ENCODE measurements around the gene TOP1. TPM values are rescaled to one million over a fixed set of nuclear protein-coding genes. Genes with fewer than 3 reads are reported as not detected.
"Not testable (repeated sequence)": the region's sequence is repeated elsewhere in the genome, so short reads cannot be mapped to it uniquely, and the experiment has no call there.

TOP1 gene
- 65.2 TPM for polyA plus RNA-seq (2013, experiment 1 of 2; ENCODE audit: insufficient read length)
- 61.3 TPM for polyA plus RNA-seq (2013, experiment 2 of 2; ENCODE audit: insufficient read length)

DNA sequence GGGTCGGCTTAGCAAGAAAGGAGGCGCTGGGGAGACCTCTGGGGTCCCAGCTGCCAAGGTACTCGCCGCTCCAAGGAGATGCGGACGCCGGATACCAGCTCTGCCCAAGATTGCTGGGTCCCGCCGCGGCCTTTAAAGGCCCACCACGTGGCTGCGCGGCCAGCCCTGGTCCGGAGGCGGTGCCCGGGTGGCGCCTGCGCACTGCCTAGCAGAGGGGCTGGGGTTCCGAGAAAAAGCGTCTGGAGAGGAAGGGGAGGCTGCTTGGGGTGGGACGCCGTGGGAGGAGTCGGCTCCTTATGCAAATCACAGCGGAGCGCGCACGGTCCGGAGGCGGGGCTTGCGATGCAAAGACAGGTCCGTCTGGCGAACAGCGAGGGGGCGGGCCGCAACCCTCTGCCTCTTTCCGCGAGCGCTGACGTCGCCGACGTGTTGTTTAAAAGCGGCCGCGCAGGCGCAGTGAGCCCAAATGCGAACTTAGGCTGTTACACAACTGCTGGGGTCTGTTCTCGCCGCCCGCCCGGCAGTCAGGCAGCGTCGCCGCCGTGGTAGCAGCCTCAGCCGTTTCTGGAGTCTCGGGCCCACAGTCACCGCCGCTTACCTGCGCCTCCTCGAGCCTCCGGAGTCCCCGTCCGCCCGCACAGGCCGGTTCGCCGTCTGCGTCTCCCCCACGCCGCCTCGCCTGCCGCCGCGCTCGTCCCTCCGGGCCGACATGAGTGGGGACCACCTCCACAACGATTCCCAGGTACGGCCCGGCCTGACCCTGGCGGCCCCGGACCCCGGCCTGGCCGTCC, at the start of gene TOP1:
Gene TOP1, plus strand, starts transcription at position 464 of the 791 bp plus-strand sequence. Its CDS starts 246 bp downstream, at position 710.
- peak; percentile 100 for DNase-seq

DNA sequence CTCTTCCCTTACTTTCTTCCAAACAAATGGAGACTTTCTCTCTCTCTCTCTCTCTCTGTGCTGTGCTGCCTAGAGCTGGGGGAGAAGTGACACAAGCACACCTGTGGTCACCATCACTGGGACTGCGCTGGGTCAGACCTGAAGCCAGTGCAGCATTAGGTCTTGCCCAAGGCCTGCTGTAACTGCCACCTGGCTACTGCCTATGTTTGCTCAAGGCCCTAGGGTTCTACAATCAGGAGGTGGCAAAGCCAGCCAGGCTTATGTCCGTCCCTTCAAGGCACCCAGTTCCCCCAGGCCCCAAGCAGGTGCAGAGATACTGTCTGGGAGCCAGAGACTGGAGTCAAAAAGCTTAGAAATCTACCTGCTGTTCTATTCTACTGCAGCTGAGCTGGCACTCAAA, 49.4 kb upstream of the TOP1 start:
- DNase-seq, result no peak

DNA sequence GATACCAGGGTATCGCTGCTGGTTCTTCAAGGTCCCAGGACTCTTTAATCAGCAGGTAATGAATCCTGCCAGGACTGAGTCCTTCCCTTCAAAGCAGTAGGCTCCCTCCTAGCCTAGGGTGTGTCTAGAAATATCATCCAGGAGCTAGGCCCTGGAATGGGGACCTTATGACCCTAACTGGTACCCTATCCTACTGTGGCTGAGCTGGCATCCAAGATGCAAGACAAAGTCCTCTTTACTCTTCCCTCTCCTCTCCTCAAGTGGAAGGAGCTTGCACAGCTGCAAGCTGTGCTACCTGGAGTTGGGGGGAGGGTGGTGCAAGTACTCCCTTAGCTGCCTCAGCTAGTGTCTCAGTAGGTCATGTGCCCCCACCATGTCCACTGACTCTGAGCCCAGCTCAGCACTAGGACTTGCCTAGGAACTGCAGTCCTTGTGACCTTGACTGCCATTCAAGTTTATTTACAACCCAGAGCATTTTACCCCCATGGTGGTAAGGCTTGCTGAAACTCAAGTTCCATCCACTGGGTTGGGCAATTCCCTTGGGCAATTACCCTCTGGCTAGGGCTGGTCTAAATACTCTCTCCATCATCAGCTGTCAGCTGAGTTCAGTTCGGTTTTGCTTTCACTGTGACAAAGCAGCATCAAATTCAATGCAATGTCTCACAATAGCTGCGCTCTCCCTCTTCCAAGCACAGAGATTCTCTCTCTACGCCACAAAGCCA, 48.4 kb upstream of the TOP1 start:
- no peak for DNase-seq

DNA sequence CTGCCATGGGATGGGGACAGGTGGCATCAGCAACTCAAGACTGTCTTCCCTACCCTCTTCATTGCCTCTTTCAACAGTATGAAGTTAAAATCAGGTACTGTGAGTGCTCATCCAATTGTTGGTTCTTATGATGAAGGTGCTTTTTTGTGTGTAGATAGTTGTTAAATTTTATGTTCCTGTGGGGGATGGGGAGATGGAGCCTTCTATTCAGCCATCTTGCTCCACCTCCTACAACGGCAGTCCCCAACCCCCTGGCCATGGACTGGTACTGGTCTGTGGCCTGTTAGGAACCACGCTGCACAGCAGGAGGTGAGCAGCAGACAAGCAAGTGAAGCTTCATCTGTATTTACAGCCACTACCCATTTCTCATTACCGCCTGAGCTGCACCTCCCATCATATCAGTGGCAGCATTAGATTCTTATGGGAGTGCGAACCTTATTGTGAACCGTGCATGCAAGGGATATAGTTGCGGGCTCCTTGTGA, 47.8 kb upstream of the TOP1 start:
- DNase-seq, result no peak

DNA sequence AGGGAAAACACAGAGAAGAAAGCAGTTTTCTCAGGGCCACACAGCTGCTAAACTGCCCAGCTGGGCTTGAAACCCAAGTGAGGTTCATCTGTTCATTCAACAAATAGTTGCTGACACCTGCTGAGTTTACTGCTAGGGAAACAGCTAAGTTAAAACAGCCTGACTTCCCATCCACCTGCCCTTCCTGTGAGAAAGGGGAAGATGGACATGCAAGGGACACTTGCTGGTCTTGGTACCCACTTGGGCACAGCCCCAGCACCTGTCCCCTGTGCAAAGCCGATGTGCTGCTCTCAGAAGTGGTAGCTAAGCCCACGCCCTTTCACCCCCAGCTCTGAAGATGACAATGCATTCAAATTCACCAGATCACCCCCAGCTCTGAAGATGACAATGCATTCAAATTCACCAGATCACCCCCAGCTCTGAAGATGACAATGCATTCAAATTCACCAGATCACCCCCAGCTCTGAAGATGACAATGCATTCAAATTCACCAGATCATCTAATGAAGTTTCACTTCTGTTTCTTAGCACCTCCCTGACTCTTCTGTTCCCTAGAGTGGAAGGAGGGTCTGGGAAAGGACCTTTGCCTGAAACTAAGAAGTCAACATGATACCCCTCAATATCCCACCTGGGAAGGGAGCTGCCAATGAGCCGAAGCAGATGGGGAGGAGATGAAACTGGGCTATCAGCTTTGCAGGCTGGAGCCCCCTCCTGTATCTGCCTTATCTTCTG, 46.0 kb upstream of the TOP1 start:
- no peak for DNase-seq

DNA sequence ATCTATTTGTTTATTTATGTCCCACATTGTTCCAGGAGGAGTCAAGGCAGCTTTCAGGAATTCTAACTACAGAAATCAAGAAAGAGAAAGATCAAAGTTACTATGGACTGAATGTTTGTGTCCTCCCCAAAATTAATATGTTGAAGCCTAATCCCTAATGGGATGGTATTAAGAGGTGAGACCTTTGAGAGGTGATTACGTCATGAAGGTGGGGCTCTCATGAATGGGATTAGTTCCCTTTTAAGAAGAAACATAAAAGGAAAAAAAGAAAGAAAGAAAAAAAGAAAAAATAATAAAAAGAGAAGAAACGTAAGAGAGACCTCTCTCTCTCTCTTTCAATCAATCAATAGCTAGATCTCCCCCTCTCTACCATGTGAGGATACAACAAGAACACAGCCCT, 44.7 kb upstream of the TOP1 start:
- DNase-seq, result no peak

DNA sequence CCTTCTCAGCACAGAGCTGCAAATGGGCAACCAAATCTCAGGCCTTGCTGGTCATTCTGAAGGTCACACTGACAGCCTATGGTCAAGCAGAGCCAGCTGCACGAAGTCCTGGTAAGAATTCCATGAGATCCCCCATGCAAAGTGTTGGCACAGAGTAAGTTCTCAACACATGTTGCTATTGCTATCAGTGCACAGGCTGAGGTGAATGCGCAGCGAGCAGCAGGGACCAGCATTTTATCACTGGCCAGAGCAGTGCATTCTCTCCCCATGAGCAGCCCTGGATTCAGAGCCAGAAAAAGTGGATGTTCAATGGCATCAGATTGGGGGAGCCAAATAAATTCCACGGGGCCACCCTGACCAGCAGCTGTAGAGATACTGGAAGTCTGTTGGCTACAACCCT, 44.1 kb upstream of the TOP1 start:
- no peak for DNase-seq

DNA sequence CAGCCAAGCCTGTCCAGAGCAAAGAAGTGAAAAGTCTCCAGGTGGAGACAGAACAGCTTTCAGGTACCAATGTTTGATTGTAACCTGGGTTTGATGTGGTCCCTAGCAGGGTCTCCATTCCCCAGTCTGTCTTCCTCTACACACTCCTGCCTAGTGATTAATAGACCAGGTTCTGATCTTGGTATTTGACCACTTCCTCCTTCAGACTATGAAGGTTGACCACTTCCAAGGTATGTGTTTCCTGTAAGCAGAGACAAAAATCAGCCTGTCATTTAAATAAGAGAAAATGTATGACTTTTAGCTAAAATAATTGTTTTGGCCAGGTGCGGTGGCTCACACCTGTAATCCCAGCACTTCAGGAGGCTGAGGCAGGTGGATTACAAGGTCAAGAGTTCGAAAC, 41.8 kb upstream of the TOP1 start:
- no peak for DNase-seq

DNA sequence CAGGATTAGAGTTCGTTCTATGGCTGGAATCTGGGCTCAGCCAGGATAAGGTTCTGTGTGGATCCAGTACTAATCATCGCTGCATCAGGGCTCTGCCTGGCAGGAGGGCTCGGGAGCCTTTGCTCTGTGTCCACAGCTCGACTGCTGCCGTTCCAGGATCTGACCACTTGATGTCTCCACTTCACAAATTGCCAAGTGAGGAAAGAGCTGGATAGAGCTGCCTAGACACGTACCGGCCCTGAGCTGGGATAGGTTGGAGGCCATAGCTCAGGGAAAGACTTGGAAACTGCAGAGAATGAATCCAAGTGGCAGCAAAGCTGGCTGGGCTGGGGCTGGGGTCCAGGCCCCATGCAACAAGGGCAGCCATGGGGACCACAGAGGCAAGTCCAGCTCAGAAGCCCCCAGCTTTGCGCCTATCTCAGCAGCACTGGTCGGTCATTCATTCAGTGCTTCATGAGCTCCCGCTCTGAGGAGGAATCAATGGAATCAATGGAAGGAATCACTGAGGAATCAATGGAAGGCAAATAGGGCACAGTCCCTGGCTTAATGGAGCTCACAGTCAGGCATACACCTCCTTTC, 38.0 kb upstream of the TOP1 start:
- peak; percentile 85 for DNase-seq

DNA sequence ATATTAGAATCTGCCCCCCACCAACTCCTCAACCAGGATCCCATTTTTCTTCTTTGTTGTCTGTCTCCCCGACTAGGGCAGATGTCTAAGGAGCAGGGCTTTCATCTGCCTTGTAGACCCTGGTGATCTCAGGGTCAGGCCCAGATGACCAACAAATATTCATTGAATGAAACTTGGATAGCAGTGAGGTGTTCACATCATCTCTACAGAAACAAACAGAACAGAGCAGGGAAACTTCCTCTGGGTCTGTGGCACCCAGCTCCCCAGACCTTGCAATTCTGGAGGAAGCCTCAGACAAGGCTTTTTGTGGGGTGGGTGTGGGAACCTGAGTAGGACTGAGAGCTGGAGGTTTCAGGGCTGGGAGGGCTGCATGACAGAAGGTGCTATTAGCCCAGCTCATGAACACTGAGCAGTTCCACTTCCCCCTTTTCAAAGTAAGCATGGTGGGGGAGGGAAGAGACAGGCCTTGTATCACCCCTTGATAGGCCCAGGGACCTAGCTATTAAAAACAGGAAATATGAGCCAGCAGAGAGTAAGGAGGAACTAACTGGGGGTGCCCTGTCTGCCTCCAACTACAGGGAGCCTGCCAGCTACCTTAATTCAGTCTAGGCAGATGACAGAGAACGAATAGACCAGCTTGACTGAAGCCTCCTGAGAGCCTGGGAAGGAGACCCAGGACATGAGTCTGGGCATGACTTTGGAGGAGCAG, 37.3 kb upstream of the TOP1 start:
- no peak for DNase-seq

DNA sequence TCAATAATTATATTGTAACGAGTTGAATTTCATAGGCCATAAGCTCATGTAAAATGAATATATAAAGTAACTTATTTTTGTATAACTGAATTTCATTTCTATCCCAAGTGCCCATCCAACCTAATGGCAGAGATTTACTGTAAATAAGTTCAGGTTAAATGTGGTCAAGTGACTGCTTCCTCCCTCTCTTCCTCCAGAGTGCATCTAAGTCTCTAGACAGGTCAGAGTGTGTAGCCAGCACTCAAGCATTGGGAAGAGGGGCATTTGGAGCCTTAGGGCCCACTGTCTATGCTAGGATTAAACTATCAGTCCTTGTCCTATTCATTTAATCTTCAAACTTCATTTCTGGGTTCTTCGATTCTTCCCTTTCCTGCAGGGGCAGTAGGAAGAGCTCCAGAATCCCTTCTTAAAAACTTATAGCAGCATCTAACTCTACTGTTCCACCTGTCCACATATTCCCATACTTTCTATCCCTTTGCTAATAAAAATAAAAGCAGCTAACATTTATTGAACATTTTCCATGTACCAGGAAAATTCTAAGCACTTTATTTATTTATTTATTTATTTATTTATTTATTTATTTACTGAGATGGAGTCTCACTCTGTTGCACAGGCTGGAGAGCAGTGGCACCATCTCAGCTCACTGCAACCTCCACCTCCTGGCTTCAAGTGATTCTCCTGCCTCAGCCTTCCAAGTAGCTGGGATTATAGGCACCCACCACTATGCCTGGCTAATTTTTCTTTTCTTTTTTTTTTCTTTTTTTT, 36.1 kb upstream of the TOP1 start:
- DNase-seq, result no peak

DNA sequence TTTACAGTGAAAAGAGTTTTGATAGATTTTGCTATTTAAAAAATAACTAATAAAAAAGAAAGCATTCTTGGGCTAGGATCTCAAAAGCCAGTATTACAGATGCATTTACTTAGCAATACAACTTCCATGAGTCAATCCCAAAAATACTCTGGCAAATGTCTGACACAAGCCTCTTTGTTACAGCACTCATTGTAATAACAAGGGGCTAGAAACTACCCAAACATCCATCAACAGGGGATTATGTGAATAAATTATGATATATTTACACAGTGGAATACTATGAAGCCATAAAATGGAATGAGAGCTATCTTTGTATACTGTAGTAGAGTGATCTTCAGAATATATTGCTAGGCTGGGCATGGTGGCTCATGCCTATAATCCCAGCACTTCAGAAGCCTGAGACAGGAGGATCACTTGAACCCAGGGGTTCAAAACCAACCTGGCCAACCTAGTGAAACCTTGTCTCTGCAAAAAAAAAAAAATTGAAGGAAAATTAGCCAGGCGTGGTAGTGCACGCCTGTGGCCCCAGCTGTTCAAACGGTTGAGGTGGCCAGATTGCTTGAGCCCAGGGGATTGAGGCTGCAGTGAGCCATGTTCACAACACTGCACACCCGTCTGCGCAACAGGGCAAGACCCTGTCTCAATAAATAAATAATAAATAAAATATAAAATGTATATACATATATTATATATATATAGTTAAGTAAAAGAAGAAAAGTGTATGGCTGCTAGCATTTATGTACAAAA, 34.7 kb upstream of the TOP1 start:
- peak; percentile 51 for DNase-seq

DNA sequence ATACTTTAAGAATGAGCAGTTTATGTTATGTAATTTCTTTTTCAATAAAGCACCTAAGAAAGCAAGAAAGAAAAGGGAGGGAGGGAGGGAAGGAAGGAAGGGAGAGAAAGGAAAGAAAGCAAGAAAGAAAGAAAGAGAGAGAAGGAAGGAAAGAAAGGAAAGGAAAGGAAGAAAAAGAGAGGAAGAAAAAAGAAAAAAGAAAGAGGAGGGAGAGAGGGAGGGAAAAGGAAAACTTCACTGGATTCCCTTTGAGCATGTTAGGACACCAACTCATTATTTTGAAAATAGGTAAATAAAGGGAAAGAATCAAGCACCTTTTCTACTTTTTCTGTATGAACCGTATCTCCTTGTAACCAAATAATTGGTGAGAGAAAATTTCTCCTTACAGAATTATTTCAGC, 32.3 kb upstream of the TOP1 start:
- no peak for DNase-seq

DNA sequence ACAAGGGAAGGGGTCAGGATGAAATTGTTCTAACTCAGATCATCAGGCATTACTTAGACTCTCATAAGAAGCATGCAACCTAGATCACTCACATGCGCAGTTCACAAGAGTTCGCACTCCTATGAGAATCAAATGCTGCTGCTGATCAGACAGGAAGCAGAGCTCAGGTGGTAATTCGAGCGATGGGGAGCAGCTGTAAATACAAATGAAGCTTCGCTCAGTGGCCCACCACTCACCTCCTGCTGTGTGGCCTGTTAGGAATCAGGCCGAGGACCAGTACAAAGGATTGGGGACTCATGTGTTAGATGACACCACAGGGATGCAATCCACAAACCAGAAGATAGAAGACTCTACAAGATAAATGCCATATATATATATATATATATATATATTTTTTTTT, 31.5 kb upstream of the TOP1 start:
- DNase-seq, result no peak

DNA sequence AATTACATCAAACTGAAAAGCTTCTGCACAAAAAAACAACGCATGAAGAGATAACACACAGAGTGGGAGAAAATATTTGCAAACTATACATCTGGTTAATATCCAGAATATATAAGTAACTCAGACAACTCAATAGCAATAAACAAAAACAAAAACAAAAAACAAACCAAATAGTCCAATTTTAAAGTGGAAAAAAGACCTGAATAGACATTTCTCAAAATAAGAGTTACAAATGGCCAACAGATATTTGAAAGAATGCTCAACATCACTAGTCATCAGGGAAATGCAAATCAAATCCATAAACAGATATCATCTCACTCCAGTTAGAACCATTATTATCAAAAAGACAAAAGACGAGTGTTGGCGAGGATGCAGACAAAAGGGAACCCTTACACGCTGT, 28.8 kb upstream of the TOP1 start:
- DNase-seq, result no peak

DNA sequence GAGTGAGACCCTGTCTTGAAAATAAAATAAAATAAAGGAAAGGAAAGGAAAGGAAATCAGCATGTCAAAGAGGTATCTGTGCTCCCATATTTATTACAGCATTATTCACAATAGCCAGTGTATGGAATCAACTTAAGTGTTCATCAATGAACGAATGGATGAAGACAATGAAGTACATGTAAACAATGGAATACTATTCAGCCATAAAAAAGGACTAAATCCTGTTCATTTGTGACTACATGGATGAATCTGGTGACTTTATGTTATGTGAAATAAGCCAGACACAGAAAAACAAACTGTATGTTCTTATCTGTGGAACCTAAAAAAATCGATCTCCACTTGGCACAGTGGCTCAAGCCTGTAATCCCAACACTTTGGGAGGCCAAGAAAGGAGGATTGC, 28.0 kb upstream of the TOP1 start:
- DNase-seq, result no peak

DNA sequence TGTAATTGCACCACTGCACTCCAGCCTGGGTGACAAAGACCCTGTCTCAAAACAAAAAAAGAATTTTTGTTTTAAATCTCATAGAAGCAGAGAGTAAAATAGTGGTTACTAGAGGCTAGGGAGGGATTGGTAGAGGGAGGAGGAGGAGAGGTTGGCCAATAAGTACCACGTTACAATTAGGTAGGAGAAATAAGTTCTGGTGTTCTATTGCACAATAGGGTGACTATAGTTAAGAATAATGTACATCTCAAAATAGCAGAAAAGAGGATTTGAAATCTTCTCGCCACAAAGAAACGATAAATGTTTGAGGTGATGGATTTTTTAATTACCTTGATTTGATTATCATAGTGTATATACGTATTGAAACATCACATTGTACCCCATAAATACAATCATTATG, 27.1 kb upstream of the TOP1 start:
- DNase-seq, result no peak

DNA sequence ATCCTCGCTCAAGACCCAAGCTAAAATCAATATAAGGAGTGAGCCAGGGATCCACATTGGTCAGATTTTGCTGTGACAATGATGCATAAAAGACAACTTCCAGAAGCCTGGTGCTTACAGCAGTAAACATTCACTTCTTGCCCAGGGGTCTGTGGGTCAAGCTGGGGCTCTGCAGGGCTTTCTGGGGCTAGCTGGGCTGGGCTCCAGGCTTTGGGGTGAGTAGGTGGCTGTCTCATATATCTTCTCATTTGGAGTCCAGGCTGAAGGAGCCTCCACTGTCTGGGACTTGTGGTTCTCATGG, 25.8 kb upstream of the TOP1 start:
- no peak for DNase-seq

DNA sequence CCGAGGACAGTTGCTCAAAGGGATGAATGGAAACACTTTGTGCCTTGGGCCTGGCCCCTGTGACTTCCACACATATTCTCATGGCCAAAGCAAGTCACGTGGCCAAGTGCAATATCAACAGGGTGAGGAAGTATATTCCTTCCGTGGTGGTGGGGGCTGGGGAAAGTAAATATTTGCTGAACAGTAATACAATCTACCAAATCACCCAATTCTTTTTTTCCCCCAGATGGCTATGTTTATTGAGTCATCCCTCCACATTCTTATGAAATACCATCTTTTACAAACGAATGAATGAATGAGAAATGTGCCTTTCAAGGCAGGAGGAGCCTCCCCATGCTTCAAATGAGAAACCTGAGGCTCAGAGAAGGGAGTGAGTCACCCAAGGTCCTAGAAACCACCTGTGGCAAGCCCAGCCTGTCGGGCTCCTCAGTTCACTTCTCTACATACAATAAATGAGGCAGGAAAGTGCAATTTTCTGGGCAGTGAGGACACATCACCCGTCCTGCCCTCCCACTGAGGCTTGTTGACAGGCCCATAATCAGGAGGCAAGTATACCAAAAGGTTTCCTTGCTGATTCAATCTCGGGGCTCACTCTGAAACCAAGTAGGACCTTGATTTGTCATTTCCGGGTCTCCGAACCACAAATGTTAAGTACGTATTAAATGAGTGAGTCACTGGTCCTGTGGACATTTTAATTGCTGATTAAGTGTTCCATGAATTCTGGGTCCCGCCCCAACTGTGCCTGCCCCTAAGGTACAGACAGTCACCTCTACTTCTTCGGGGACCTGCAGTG, 25.3 kb upstream of the TOP1 start:
- peak; percentile 99 for DNase-seq

DNA sequence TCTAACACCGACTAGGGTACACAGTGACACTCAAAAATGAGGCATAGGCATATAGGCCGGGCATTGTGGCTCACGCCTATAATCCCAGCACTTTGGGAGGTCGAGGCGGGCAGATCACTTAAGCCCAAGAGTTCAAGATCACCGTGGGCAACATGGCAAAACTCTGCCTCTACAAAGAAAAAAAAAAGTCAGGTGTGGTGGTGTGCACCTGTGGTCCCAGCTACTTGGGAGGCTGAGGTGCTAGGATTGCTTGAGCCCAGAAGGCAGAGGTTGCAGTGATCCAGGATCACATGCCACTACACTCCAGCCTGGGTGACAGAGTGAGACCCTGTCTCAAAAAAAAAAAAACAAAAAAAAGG, 24.7 kb upstream of the TOP1 start:
- not testable (repeated sequence) for DNase-seq
